GM12865 (cell line): ENCODE measurements around the gene CNTNAP2.

Experiments used
- DNase-seq: peaks from one replicate; pipeline ENCODE4 v3.0.0; 2010; ENCODE audit warnings: low read depth
- H3K4me3 ChIP-seq: 2 replicates; pipeline ENCODE4 v1.5.1; 2011; ENCODE audit warnings: mild to moderate bottlenecking, low read depth, low read length, control low read depth
- CTCF ChIP-seq: IDR thresholded peaks from 2 replicates; pipeline ENCODE4 v1.5.1; 2011; ENCODE audit warnings: low read length, control low read depth, low read depth, inconsistent platforms; ENCODE audit not compliant: insufficient read depth; ENCODE audit errors: missing control alignments

CNTNAP2 gene

GRCh38 chr7:147894271-147894670 is 1777.7 kb downstream of the CNTNAP2 start:
- no peak for TF ChIP-seq CTCF
- no peak overlapping the region for H3K4me3 ChIP-seq
- no peak for DNase-seq

GRCh38 chr7:147896121-147896520 is 1779.5 kb downstream of the CNTNAP2 start:
- no peak for DNase-seq
- H3K4me3 ChIP-seq = no peak overlapping the region
- TF ChIP-seq CTCF = no peak

- no peak for TF ChIP-seq CTCF
- H3K4me3 ChIP-seq = no peak overlapping the region
- no peak for DNase-seq
These were observed 1787.1 kb downstream of the CNTNAP2 start for GRCh38 chr7:147903536-147904218.

- no peak for TF ChIP-seq CTCF
- no peak for DNase-seq
- no peak overlapping the region for H3K4me3 ChIP-seq
These were observed 1787.6 kb downstream of the CNTNAP2 start for GRCh38 chr7:147904219-147904576.

- DNase-seq = no peak
- TF ChIP-seq CTCF = no peak
- no peak overlapping the region for H3K4me3 ChIP-seq
These were observed 1793.0 kb downstream of the CNTNAP2 start for GRCh38 chr7:147909431-147910148.

- no peak for TF ChIP-seq CTCF
- no peak for DNase-seq
- H3K4me3 ChIP-seq = no peak overlapping the region
These were observed 1794.6 kb downstream of the CNTNAP2 start for GRCh38 chr7:147911201-147911601.
